Measurements from ENCODE around the gene AFG1L.

Gene AFG1L

GRCh38 chr6:108454356-108454755 lies 159.5 kb downstream of the AFG1L start:
- DNase-seq (ENCODE audit: low spot score) = no peak

GRCh38 chr6:108455688-108456087 lies 160.8 kb downstream of the AFG1L start:
- no peak for DNase-seq (ENCODE audit: low spot score)

GRCh38 chr6:108463784-108464183 lies 168.9 kb downstream of the AFG1L start:
- DNase-seq (ENCODE audit: low spot score) = no peak

- no peak for DNase-seq (ENCODE audit: low spot score)
Observed at GRCh38 chr6:108464418-108465097, 169.7 kb downstream of the AFG1L start.

GRCh38 chr6:108465098-108465495 lies 170.2 kb downstream of the AFG1L start:
- no peak for DNase-seq (ENCODE audit: low spot score)

- DNase-seq (ENCODE audit: low spot score) = no peak
Observed at GRCh38 chr6:108468346-108468745, 173.5 kb downstream of the AFG1L start.

- DNase-seq (ENCODE audit: low spot score) = no peak
Observed at GRCh38 chr6:108469316-108469715, 174.5 kb downstream of the AFG1L start.

GRCh38 chr6:108473197-108473596 lies 178.3 kb downstream of the AFG1L start:
- no peak for DNase-seq (ENCODE audit: low spot score)

GRCh38 chr6:108476376-108476775 lies 181.5 kb downstream of the AFG1L start:
- DNase-seq (ENCODE audit: low spot score) = no peak

- DNase-seq (ENCODE audit: low spot score) = no peak
Observed at GRCh38 chr6:108476847-108477430, 182.1 kb downstream of the AFG1L start.

- DNase-seq (ENCODE audit: low spot score) = no peak
Observed at GRCh38 chr6:108482559-108482958, 187.7 kb downstream of the AFG1L start.

- no peak for DNase-seq (ENCODE audit: low spot score)
Observed at GRCh38 chr6:108484016-108484415, 189.2 kb downstream of the AFG1L start.

- DNase-seq (ENCODE audit: low spot score) = no peak
Observed at GRCh38 chr6:108489699-108490098, 194.8 kb downstream of the AFG1L start.

GRCh38 chr6:108492131-108492766 lies 197.4 kb downstream of the AFG1L start:
- DNase-seq (ENCODE audit: low spot score) = no peak

GRCh38 chr6:108494434-108494833 lies 199.6 kb downstream of the AFG1L start:
- no peak for DNase-seq (ENCODE audit: low spot score)

- DNase-seq (ENCODE audit: low spot score) = no peak
Observed at GRCh38 chr6:108497883-108498282, 203.0 kb downstream of the AFG1L start.

- DNase-seq (ENCODE audit: low spot score) = no peak
Observed at GRCh38 chr6:108501559-108501958, 206.7 kb downstream of the AFG1L start.

GRCh38 chr6:108502832-108503231 lies 208.0 kb downstream of the AFG1L start:
- DNase-seq (ENCODE audit: low spot score) = no peak

GRCh38 chr6:108507316-108507715 lies 212.5 kb downstream of the AFG1L start:
- no peak for DNase-seq (ENCODE audit: low spot score)

GRCh38 chr6:108510461-108511319 lies 215.8 kb downstream of the AFG1L start:
- no peak for DNase-seq (ENCODE audit: low spot score)

GRCh38 chr6:108518714-108519576 lies 224.1 kb downstream of the AFG1L start:
- DNase-seq (ENCODE audit: low spot score) = no peak

Data from CD4-positive, alpha-beta T cell treated with Interleukin-6 at 100 ng/mL for 8 hours (primary cell).